KOPT-K1 (cell line): Measurements from ENCODE around the gene PELO.

Experiments used
- H3K27ac ChIP-seq: fragments of 200-600 bp; sonication (generic); 2 replicates; pipeline ENCODE4 v1.5.1; 2016; ENCODE audit warnings: antibody characterized with exemption, mild to moderate bottlenecking, low read depth, low read length; ENCODE audit not compliant: poor library complexity, severe bottlenecking
- H3K36me3 ChIP-seq: fragments of 200-600 bp; sonication (generic); 2 replicates; pipeline ENCODE4 v1.5.1; 2017; ENCODE audit warnings: antibody characterized with exemption, mild to moderate bottlenecking, low read length, moderate library complexity; ENCODE audit not compliant: insufficient read depth
- H3K9me3 ChIP-seq: fragments of 200-600 bp; sonication (generic); 2 replicates; pipeline ENCODE4 v1.5.1; 2017; ENCODE audit warnings: antibody characterized with exemption, low read length, mild to moderate bottlenecking; ENCODE audit not compliant: insufficient read depth, poor library complexity, severe bottlenecking

The PELO gene

GRCh38 chr5:52760695-52761366 lies 26.9 kb upstream of the PELO start:
- Histone ChIP-seq H3K27ac (no peak overlapping the region), H3K36me3 (no peaks in the 10 kb centered on the region), H3K9me3 (peaks cover 4% of the 10 kb centered on the region)

GRCh38 chr5:52767217-52767743 lies 20.4 kb upstream of the PELO start:
- no peak overlapping the region for H3K27ac ChIP-seq
- peaks cover 4% of the 10 kb centered on the region for H3K9me3 ChIP-seq
- H3K36me3 ChIP-seq = no peaks in the 10 kb centered on the region

- Histone ChIP-seq H3K36me3 (no peaks in the 10 kb centered on the region), H3K9me3 (peaks cover 4% of the 10 kb centered on the region), H3K27ac (peak overlapping the region; percentile 21)
These were observed 19.8 kb upstream of the PELO start for GRCh38 chr5:52767766-52768480.

- H3K27ac ChIP-seq = no peak overlapping the region
- no peaks in the 10 kb centered on the region for H3K36me3 ChIP-seq
- H3K9me3 ChIP-seq = peaks cover 4% of the 10 kb centered on the region
These were observed 18.7 kb upstream of the PELO start for GRCh38 chr5:52769061-52769460.

GRCh38 chr5:52770287-52770939 lies 17.3 kb upstream of the PELO start:
- no peaks in the 10 kb centered on the region for H3K36me3 ChIP-seq
- H3K9me3 ChIP-seq = no peaks in the 10 kb centered on the region
- H3K27ac ChIP-seq = peak overlapping the region; percentile 84

GRCh38 chr5:52771343-52772039 lies 16.2 kb upstream of the PELO start:
- Histone ChIP-seq H3K9me3 (no peaks in the 10 kb centered on the region), H3K36me3 (no peaks in the 10 kb centered on the region), H3K27ac (peak overlapping the region; percentile 84)

- H3K9me3 ChIP-seq = no peaks in the 10 kb centered on the region
- H3K27ac ChIP-seq = peak overlapping the region; percentile 84
- no peaks in the 10 kb centered on the region for H3K36me3 ChIP-seq
These were observed 15.0 kb upstream of the PELO start for GRCh38 chr5:52772668-52773067.

- H3K36me3 ChIP-seq = no peaks in the 10 kb centered on the region
- H3K27ac ChIP-seq = peak overlapping the region; percentile 84
- no peaks in the 10 kb centered on the region for H3K9me3 ChIP-seq
These were observed 14.4 kb upstream of the PELO start for GRCh38 chr5:52773342-52773741.

GRCh38 chr5:52774005-52774410 lies 13.7 kb upstream of the PELO start:
- Histone ChIP-seq H3K9me3 (peaks cover 4% of the 10 kb centered on the region), H3K36me3 (no peaks in the 10 kb centered on the region), H3K27ac (peak overlapping the region; percentile 84)

- peaks cover 7% of the 10 kb centered on the region for H3K9me3 ChIP-seq
These were observed 11.6 kb upstream of the PELO start for GRCh38 chr5:52776116-52776515.

GRCh38 chr5:52777186-52777585 lies 10.5 kb upstream of the PELO start:
- peaks cover 7% of the 10 kb centered on the region for H3K9me3 ChIP-seq
- no peaks in the 10 kb centered on the region for H3K36me3 ChIP-seq
- no peak overlapping the region for H3K27ac ChIP-seq

More at GRCh38 chr5:52776116-52776515, 11.6 kb upstream of the PELO start:
- H3K36me3 ChIP-seq = no peaks in the 10 kb centered on the region
- H3K27ac ChIP-seq = peak overlapping the region; percentile 84

GRCh38 chr5:52778781-52779180 lies 8.9 kb upstream of the PELO start:
- H3K36me3 ChIP-seq = no peaks in the 10 kb centered on the region
- no peak overlapping the region for H3K27ac ChIP-seq
- H3K9me3 ChIP-seq = peaks cover 7% of the 10 kb centered on the region

GRCh38 chr5:52779213-52779612 lies 8.5 kb upstream of the PELO start:
- H3K9me3 ChIP-seq = peaks cover 7% of the 10 kb centered on the region
- no peaks in the 10 kb centered on the region for H3K36me3 ChIP-seq
- no peak overlapping the region for H3K27ac ChIP-seq

- H3K9me3 ChIP-seq = peaks cover 7% of the 10 kb centered on the region
- no peaks in the 10 kb centered on the region for H3K36me3 ChIP-seq
- no peak overlapping the region for H3K27ac ChIP-seq
These were observed 4.3 kb upstream of the PELO start for GRCh38 chr5:52783226-52783959.
